CD4-positive, alpha-beta T cell treated with Interleukin-4 for 1 hour (primary cell): ENCODE results near the gene TBC1D30.
A peak's percentile ranks its signal among the peaks of the same experiment; 100 is the strongest.

Source experiments
- DNase-seq, 2 donors: peaks; one replicate each; pipeline ENCODE4 v3.0.0-alpha.2; 2020 to 2022

The TBC1D30 gene

DNA sequence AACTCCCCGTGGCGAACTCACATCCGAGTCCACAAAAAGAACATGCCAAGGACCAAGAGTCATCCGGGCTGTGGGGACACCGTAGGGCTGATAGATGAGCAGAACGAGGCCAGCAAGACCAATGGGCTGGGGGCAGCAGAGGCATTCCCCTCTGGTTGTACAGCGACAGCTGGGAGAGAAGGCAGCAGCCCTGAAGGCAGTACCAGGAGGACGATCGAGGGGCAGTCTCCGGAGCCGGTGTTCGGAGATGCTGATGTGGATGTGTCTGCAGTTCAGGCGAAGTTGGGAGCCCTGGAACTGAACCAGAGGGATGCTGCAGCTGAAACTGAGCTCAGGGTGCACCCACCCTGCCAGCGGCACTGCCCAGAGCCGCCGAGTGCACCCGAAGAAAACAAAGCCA lies 50.7 kb downstream of the TBC1D30 start:
- no peak for DNase-seq

DNA sequence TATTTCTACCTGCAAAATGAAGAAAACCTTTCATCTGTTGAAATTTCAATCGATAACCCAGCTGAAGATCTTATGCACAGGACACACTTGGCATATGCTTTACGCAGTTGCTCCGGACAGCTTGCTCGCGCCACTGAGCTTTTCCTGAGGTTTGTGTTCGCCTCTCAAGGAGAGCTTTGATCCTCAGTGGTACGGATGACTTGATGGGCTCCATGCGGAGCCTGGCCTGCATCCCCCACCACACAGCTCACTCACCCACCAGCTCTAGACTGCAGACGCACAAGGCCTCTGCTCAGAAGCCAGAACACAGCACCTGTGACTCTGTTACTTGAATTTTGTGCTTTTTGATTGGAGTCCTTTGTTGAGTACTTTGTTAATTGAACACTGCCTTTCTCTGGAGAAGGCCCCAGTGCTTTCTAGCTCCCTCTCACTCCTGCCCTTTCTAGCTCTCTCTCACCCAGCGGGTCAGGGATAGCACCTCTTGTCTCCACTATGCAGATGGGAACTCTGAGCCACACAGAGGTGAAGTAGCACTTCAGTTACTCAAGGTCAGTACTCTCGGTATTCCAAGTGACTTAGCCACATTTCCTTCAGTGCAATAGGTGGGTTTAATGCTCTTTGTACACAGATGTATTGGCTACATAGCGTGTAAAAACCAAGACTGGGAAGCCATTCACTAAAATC lies 52.1 kb downstream of the TBC1D30 start:
- DNase-seq = no peak

DNA sequence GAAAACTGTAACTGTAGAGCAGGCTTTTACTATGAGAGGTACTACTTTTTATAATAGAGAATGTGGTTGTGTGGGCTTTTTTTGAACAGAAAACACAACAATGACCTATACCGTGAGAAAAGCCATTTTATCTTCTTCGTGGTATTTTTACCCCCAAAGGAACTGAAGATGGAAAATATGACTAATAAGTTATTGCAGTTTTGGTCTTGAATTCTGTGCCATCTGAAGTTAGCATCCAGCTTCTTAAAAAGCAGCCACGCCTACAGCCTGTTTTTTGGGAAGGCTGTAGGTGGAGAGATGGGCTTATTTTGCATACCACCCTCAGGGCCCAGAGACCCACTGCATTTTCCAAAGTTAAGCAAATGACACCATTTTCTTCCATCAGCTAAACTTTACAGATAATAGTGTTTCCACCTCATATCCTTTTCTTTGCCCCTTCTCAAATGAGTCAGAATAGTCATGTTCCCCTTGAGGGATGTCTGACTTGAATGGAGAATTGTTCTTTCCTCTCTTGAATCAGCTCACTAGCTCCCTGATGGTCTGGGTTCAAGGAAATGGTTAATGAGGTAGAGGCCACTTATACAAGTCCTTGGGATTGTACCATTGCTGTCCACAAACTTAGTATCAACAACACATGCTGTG lies 53.0 kb downstream of the TBC1D30 start:
- DNase-seq = no peak

DNA sequence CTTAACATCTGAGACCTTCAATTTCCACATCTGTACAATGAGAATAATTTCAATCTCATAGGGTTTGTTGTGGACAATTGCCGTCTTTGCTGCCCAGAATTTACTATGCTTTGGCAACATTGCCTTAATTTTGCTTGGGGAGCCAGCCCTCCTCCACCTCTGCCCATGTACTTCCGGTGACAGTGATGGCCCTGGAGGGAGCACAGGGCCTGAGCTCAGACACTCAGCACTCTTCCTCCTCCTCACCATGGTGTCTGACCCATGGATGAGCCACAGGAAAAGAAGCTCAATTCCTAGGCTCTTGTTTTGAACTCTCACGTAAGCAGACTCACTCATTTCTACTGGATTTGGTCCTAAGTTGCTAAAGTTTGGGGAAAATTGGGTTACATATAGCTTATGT lies 58.2 kb downstream of the TBC1D30 start:
- no peak for DNase-seq

DNA sequence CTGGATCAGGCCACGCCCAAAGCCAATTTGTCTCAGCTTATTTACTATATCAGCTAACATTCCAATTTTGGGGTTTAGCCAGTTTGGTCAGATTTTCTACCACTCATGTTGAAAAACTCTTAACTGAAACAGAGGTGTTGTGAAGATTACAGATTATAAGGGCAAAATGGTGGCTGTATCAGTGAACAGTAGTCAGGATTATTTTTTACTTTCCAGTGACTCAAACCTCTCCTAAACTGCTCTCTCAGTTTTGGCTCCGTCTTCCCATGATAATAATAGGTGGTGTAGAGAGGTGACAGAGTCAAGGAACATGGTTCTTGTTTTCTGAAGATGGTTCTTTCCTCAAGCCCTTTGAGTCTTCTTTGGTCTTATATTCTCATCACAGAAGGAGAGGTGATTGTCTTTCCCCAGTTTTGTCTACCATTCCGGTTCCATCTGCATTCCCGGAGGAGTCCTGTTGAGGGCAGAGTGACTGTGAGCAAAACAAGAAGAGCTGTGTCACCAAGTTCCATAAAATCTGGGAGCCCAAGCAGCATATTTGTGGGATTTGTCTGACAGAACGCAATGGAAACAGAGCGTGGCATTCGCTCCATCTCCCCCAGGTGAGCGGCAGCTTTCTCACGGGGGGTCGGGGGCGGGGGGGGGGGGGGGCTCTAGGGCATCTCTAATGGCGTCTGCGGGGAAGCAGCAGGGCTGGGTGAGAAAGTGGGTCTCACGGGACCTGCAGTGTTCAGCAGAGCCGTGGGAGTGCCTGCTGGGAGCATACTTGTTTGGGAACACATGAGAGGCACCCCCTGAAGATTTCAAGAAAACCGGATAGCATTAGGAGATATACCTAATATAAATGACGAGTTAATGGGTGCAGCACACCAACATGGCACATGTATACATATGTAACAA lies 59.1 kb downstream of the TBC1D30 start:
- DNase-seq = no peak

DNA sequence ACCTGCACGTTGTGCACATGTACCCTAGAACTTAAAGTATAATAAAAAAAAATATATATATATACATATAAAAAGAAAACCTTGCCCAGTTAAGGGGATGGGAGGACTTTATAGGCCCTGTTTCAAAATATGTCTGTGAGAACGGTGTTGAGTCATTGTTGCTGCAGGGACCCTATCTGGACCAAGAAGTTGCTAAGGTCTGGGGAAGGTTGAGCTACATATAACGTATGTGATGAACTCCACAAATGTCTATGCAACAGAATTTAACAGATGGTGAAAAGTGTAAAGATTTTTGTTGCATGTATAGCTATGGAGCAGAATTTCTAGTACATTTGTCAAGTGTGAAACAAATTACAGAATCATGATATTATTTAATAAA lies 59.7 kb downstream of the TBC1D30 start:
- no peak for DNase-seq

DNA sequence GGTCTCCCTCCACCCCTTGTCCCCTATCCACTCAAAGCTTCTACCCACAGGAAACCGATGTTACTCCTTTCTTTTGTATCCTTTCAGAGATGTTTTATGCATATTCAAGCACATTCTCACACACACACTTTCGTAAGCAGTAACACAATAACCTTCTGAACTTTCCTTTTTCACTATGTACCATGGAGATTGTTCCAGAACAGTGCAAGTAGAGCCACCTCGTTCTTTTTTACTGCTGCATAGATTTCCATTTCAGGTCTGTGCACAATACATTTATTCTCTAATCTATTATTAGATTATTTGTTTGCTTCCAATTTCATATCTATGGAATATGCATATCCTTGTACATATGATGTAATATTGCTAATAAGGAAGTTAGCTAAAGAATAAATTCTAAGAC lies 60.3 kb downstream of the TBC1D30 start:
- no peak for DNase-seq

DNA sequence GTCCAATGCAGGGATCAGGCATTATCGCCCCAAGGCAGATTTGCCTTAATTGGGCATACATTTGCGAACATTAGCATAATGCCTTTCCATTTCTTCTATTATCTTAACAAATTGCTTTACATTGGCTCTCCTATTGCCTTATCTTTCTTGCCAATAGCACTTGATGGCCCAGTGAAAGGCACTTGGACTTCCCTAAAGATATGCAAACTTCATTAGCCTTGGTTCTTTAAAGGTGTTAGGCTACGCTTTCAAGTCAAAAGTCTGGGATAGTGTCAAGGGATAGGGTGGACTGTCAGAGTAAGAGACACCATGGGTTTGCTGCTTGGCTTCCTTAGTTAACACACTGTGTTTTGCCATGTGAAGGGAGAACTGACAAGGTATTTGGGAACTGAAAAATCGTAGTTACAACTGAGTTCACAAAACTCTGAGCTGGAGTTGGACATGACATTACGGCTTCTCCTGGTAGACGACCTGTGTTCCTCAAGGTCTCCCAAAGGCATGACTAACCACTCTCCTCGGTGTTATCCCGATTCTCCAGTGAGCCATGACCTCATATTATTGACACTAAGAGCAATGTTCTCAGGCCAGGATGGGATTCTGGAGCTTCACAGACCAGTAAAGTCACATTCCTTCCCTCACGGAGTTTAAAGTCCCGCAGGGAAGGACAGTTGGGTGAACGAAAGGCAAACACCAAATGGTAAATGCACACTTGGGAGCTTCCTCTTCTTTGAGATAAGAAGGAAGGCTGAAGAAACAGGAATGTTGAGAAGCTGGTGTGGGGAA lies 65.2 kb downstream of the TBC1D30 start:
- DNase-seq = no peak

DNA sequence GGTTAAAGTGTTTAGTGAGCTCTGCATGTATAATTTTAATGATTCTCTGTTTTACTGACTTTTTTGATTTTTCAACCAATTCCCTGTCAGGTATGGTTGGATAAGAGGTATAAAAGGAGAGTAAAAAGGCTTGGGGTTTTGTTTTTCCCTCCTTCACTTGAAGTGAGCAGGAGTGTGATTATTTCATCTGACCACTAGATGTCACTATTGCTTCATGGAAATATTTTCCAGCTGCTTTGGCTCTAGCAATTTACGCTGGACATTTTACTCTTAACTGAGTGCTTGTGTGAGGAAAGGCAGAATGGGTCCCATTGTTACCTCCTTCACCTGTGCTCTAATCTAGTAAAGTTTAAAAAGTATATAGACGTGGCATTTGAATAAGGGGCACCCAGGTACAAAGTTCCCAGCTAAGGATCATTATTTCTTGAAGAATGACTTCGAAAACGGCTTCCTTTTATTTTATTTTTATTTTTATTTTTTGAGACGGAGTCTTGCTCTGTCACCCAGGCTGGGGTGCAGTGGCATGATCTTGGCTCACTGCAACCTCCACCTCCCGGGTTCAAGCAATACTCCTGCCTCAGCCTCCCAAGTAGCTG lies 66.5 kb downstream of the TBC1D30 start:
- DNase-seq = peak in 1 of 2 donors; percentile 63

DNA sequence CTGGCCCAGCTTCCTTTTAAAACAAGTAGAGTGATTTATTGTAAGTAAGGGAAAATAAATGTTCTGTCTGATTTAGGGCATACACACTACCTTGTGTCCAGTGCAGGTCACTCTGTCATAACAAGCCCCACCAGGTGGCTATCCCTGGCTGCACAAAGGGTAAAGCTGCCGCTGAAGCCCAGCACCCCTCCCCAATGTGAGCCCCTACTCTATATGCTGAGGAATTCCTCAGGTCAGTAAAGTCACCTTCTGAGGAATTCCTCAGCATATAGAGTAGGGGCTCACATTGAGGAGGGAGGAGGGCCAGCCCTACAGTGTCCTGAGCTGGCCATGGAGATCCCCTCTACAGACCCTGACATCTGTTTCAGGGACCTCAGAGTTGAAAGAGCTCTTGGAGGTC lies 67.2 kb downstream of the TBC1D30 start:
- no peak for DNase-seq

DNA sequence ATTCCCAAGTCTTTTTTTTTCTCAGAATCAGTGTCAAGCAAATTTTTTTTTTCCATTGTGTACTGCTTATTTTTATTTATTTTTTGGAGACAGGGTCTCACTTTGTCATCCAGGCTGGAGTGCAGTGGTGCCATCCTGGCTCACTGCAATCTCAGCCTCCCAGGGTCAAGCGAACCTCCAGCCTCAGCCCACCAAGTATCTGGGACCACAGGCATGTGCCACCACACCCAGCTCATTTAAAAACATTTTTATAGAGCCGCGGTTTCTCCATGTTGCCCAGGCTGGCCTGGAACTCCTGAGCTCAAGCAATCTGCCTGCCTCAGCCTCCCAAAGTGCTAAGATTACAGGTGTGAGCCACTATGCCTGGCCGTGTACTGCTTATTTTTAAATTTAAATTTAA lies 68.1 kb downstream of the TBC1D30 start:
- no peak for DNase-seq

DNA sequence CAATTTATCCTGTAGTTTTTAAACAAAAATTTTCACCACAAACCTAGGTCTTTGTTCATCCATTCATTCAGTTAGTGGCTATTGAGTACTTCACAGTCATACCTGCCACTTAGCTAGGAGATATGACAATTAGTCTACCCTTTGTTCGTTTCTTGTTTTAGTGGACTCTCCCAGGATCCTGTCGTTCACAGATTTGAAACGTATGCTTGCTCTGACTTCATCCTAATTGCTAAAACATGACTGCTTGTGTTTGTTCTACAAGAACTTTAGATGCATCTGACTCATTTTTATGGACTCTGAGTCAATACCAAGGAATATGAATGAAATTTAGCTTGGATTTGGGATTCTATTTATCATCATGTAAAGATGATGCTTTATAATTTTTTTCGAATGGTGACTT lies 69.5 kb downstream of the TBC1D30 start:
- DNase-seq = no peak

DNA sequence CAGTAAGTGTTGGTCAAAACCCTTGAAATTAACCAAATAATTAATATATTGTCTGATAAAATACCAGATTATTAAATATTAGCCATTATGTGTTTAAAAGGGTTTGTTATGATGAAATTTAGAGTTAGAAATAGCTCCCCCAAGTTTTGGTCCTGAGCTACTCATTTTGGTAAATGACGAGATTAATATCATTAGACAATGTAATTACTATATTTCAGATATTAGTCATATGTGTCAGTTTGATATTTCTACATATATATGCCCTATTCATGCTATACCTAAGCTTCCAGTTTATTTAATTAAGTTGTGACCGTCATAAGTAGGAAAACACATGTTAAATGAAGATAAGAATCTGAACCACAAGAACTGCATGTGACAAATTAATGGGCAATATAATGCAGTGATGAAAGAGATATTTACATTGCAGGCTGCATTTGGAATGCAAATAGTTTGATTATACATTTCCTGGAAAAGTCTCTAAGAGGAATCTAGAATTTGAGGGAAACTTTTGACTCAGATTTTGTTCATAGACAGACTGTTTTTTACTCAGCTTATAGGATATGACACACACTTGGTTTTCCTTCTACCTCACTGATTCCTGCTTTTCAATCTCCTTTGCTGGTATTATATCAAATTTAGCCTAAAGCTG lies 70.5 kb downstream of the TBC1D30 start:
- DNase-seq = no peak

DNA sequence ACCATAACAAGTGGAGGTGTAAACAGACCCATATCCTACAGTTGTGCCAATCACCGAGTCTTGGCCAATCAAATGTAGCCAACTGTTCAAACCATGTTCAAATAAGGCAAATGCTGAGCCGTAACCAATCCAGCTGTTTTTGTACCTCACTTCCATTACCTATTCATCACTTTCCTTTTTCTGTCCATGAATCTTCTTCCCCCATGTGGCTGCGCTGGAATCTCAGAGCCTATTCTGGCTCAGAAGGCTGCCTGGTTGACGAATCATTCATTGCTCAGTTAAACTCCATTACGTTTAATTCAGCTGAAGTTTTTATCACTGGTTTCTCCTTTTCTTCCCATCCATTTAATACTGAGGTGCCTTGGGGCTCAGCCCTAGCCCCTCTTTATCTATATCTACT lies 71.1 kb downstream of the TBC1D30 start:
- no peak for DNase-seq

DNA sequence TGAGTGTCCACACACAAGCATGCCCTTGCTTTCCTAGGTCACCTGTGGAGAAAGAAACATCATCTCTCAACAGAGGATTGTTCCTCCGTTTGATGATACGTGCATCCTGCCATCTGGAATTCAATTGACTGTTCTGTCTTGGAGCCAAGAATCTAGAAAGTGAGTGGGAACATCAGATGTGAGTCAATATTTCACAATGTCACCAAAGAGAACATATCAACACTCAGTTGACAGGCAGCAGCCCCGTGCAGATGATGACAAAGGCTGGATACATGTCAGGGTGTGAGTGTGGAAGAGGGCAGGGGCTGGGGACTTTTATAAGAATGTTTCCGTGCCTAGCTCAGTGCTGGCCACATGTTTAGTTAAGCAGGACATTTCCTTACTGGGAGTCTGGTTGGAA lies 76.1 kb downstream of the TBC1D30 start:
- DNase-seq = no peak

DNA sequence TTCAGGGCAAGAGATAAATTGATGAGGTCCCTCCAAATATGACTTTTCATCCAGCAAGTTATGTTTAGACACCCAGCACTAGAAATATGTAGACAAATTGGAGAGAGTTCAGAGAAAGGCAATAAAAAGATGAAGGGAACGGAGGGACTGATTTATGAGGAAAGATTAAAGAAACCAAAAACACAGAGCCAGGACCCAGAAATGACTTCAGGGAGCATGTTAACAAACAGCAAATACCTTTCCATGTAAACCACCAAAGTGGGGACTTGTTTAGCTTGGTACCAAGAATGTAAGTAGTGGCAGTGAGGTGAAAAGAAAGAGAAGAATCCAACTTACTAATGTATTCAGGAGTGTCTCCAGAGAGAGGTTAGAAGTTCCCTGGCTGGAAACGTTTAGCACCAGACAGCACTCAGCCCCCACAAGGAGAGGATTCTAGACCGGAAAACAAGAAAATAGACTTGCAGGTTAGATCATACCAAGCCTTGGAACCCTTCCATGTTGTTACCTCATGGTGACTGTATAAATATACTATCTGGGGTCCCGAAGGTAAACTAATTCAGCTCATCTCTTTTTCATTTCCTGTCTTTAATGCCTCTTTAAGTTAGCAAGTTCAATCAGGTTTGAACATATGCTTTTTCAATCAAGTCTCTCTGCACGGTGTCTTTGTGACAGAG lies 79.2 kb downstream of the TBC1D30 start:
- DNase-seq = no peak

DNA sequence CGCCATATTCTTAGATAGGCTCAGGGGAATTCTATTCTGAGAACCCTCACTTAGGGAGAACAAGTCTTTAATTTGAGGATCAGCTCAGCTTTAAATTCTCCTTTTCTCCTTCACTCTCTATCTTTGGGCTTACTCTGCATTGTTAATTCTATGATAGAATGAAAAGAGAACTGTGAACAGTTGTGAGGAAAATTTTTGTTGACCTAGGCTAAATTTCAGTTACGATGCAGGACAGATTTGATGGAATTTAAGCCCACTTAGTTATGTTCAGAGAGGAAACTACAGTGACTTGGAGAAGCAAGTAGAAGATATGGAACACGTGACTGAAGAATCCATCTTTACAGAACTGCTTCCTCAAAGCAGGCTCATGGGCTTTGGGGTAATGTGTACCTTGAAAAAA lies 82.7 kb downstream of the TBC1D30 start:
- DNase-seq = no peak

DNA sequence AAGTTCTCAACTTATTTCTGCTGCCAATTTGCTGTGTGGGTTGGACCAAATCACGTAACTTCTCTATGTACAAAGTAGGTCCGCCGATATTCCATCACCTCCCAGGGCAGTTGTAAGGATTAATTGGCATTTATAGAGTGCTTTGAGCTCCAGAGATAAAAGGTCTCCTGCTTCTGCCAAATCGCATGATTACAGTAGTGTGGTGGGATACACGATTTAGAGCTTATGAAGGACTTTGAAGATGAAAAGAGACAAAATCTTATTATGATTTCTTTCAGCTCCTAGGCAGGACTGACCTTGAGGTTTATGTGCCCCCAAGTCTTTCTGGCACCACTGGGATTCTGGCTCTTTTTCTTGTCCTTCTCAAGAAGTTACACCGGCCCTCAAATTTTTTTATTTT lies 84.7 kb downstream of the TBC1D30 start:
- no peak for DNase-seq

DNA sequence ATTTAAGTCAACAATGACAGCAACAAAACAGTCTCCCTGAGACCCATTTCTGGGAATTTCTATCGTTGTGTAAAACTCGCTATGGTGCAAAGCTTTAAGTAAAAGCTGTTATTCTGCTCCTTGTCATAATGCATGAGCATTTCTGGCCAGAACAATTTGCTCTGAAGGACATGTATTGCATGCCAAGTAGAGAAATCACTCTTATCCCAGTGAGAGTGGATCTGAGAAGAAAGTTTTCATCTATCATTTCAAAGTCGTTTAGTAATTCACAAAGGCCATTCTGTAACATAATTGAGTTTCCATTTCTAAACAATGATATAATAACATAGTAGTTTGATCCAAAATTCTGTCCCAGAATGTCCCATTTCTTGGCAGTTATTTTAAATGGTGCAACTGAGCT lies 86.6 kb downstream of the TBC1D30 start:
- DNase-seq = no peak

DNA sequence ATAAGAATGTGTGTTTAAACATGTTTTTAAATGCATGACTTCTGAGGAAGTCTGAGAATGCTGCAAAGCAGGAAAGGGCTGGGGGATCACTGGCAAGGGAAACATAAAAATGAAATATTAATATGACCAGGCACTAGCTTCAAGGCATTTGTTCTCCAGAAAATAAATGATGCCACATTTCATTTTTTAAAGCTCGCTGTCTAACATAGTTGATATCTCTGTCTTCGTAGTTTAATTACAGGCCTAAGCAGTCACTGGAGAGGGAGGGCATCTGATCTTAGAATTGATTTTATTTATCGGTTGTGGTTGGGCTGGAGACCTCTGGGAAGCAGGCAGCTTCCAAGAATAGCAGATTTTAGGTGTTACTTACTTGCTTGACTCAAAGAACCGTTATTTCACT lies 87.5 kb downstream of the TBC1D30 start:
- no peak for DNase-seq

DNA sequence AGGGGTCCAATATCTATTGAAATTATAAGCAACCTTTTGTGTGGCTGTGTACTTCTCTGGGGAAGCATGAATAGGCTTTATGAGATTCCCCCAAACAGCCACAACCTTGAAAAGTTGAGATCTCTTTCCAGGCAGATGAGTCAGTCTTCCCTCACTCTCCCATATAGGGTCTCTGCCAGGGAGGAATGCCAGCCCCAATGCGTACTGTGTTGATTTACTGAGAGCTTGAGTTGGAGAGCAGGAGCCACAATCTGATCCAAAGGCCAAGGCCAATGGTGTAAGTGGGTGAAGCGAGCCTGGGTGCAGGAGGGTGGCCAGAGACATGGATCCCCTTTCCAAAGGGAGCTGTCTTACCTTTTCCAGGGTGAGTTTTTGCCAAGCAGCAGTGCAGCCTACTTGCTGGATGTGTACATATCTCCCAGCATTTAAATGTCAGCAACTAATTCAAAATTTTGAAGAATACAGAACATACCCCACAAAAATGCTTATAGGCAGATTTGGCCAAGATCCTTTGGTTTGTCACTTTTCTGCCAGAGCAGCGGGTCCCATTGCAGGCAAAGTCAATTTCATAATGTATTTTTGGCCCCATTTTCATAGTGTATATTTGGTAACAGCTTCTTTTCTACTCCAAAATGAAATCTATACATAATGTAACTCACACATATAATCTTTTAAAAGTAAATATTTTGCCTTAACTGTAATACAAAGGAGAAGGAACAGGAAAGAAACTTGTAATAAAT lies 88.2 kb downstream of the TBC1D30 start:
- DNase-seq = no peak
